ENCODE data around the gene RNF215.
"Not testable (repeated sequence)": the region's sequence is repeated elsewhere in the genome, so short reads cannot be mapped to it uniquely, and the experiment has no call there.

RNF215 gene

GRCh38 chr22:30348404-30348803 lies 38.8 kb downstream of the RNF215 start:
- DNase-seq (ENCODE audit: low read depth) = no peak
- no peak overlapping the region for H3K4me3 ChIP-seq (ENCODE audit: control insufficient read depth, low read depth, low read length)
- no peak for TF ChIP-seq CTCF (IDR thresholded peaks at IDR 0.05; ENCODE audit: control insufficient read depth, insufficient read depth, low read depth, low read length, missing control alignments)

DNA sequence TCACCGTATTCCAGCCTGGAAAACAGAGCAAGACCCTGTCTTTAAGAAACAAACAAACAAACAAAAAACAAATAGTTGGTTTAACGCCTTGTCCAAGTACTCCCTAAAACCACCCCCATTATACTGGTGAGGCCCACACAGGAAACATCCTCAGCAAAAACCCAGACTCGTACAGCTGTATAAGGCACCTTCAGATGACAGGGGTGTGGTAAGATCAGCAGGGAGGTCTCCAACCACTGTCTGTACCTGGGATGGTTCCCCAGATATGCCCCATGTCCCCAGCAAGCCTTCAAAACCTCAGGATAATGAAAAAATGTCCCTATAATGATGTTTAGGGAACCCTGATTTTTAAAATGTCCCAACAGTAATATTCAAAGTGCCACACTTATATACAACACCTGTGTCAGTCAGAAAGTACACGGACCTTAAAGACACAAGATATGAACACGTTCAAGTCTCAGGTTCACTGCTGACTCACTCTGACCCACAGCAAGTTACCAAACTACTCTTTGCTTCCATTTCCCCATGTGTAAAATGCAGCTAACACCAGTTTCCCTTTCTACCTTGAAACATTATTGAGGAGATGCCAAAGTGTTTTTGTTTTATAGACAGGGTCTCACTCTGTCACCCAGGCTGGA lies 39.8 kb downstream of the RNF215 start:
- no peak for TF ChIP-seq CTCF (IDR thresholded peaks at IDR 0.05; ENCODE audit: control insufficient read depth, insufficient read depth, low read depth, low read length, missing control alignments)
- no peak overlapping the region for H3K4me3 ChIP-seq (ENCODE audit: control insufficient read depth, low read depth, low read length)
- DNase-seq (ENCODE audit: low read depth) = no peak

- no peak overlapping the region for H3K4me3 ChIP-seq (ENCODE audit: control insufficient read depth, low read depth, low read length)
- no peak for TF ChIP-seq CTCF (IDR thresholded peaks at IDR 0.05; ENCODE audit: control insufficient read depth, insufficient read depth, low read depth, low read length, missing control alignments)
- no peak for DNase-seq (ENCODE audit: low read depth)
Observed at GRCh38 chr22:30344447-30345200, 42.6 kb downstream of the RNF215 start.

DNA sequence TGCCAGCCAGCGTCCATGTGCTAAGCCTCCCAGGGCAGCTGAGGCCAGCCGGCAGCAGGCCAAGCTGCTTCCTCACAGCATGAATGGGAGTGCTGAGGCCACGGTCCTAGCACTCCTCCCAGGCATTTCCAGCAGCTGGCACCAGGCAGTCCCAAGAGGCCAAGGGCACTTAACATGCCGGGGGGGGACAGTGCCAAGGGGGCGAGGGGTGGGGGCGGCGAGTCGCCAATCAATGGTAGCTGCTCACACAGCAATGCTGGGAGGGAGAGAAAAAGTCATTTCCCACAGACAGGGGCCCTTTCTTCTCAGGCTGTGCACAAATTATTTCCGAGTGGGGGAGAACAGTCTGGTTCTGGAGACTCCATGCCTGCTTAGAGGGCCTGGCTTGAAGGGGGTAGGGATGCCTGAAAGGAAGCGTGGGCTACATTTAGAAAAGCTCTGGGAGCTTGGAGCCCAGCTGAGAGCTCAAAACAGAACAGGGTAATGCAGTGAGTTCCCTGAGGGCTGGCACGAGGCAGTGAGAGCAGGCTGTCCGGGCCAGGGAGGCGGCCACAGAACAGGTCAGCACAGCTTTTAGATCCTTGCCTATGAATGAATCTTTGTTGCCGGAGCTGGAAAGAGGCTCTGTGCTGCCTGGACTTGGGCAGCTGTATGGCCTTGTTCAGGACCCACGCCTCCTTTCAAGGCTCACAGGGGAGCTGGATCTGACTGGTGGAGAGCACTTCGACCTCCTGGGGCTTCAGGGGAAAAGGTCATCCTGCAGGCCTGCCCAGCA lies 46.1 kb downstream of the RNF215 start:
- no peak for DNase-seq (ENCODE audit: low read depth)
- no peak overlapping the region for H3K4me3 ChIP-seq (ENCODE audit: control insufficient read depth, low read depth, low read length)
- TF ChIP-seq CTCF (IDR thresholded peaks at IDR 0.05; ENCODE audit: control insufficient read depth, insufficient read depth, low read depth, low read length, missing control alignments) = no peak

- DNase-seq (ENCODE audit: low read depth) = no peak
- TF ChIP-seq CTCF (IDR thresholded peaks at IDR 0.05; ENCODE audit: control insufficient read depth, insufficient read depth, low read depth, low read length, missing control alignments) = no peak
- H3K4me3 ChIP-seq (ENCODE audit: control insufficient read depth, low read depth, low read length) = no peak overlapping the region
Observed at GRCh38 chr22:30338802-30339201, 48.4 kb downstream of the RNF215 start.

GRCh38 chr22:30338341-30338740 lies 48.9 kb downstream of the RNF215 start:
- not testable (repeated sequence) for H3K4me3 ChIP-seq (ENCODE audit: control insufficient read depth, low read depth, low read length); DNase-seq (ENCODE audit: low read depth)

- DNase-seq (ENCODE audit: low read depth) = no peak
- no peak for TF ChIP-seq CTCF (IDR thresholded peaks at IDR 0.05; ENCODE audit: control insufficient read depth, insufficient read depth, low read depth, low read length, missing control alignments)
- no peak overlapping the region for H3K4me3 ChIP-seq (ENCODE audit: control insufficient read depth, low read depth, low read length)
Observed at GRCh38 chr22:30337461-30337778, 49.8 kb downstream of the RNF215 start.

Measured in AG09309 (cell line).